NCI-H82 treated with DMSO at 0.1 percent for 48 hours (cell line): ENCODE measurements around the gene TMEM144.
"Not testable (repeated sequence)": the region's sequence is repeated elsewhere in the genome, so short reads cannot be mapped to it uniquely, and the experiment has no call there.

Source experiments
- DNase-seq: peaks from one replicate; lab custom pipeline; 2025; ENCODE audit not compliant: unreplicated experiment; lab: John Stamatoyannopoulos, UW

TMEM144 gene

GRCh38 chr4:158190718-158191117 lies 19.6 kb upstream of the TMEM144 start:
- no peak for DNase-seq

GRCh38 chr4:158192439-158193158 lies 17.7 kb upstream of the TMEM144 start:
- DNase-seq: no peak

GRCh38 chr4:158193171-158193749 lies 17.0 kb upstream of the TMEM144 start:
- DNase-seq: no peak

GRCh38 chr4:158195297-158195696 lies 15.0 kb upstream of the TMEM144 start:
- no peak for DNase-seq

- no peak for DNase-seq
Observed at GRCh38 chr4:158197194-158197776, 13.0 kb upstream of the TMEM144 start.

- DNase-seq: no peak
Observed at GRCh38 chr4:158200214-158200613, 10.1 kb upstream of the TMEM144 start.

- DNase-seq: no peak
Observed at GRCh38 chr4:158201322-158201721, 9.0 kb upstream of the TMEM144 start.

- no peak for DNase-seq
Observed at GRCh38 chr4:158201876-158202275, 8.4 kb upstream of the TMEM144 start.

GRCh38 chr4:158202481-158202880 lies 7.8 kb upstream of the TMEM144 start:
- no peak for DNase-seq

GRCh38 chr4:158203436-158203835 lies 6.8 kb upstream of the TMEM144 start:
- DNase-seq: no peak

GRCh38 chr4:158203929-158204328 lies 6.4 kb upstream of the TMEM144 start:
- no peak for DNase-seq

- no peak for DNase-seq
Observed at GRCh38 chr4:158208963-158209640, 1.2 kb upstream of the TMEM144 start.

GRCh38 chr4:158211222-158211621 lies 936 bp downstream of the TMEM144 start:
- DNase-seq: no peak

- no peak for DNase-seq
Observed at GRCh38 chr4:158213466-158213865, 3.2 kb downstream of the TMEM144 start.

GRCh38 chr4:158214856-158215255 lies 4.6 kb downstream of the TMEM144 start:
- DNase-seq: no peak

GRCh38 chr4:158217763-158218162 lies 7.5 kb downstream of the TMEM144 start:
- no peak for DNase-seq

- DNase-seq: no peak
Observed at GRCh38 chr4:158219623-158220022, 9.3 kb downstream of the TMEM144 start.

GRCh38 chr4:158224318-158224717 lies 14.0 kb downstream of the TMEM144 start:
- not testable (repeated sequence) for DNase-seq

- not testable (repeated sequence) for DNase-seq
Observed at GRCh38 chr4:158224999-158225398, 14.7 kb downstream of the TMEM144 start.

- not testable (repeated sequence) for DNase-seq
Observed at GRCh38 chr4:158227880-158228279, 17.6 kb downstream of the TMEM144 start.

- DNase-seq: not testable (repeated sequence)
Observed at GRCh38 chr4:158228399-158228798, 18.1 kb downstream of the TMEM144 start.

- no peak for DNase-seq
Observed at GRCh38 chr4:158229768-158230167, 19.5 kb downstream of the TMEM144 start.
